ENCODE data around the gene FMNL3. TPM values are rescaled to one million over a fixed set of nuclear protein-coding genes. Genes with fewer than 3 reads are reported as not detected.

Gene FMNL3
- total and polyA plus RNA-seq, 4 donors, result 0.72 to 4.5 (median 2.6) TPM

DNA sequence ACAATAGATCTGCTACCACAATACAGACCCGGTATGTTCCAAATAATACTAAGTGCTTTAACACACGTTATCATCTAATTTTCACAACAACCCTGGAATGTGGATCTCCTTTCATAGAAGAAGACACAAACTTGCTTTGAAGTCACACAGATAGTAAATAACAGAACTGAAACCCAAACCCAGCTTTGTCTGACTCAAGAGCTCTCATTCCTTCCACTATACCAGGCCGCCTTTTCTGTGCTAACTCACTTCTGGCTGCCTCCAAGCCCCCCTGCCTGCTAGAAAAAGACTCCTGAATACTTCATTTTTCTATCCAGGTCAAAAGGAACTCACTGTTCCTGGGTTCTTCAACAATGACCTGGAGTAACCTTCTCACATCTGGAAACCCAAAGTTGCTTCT, 46.0 kb downstream of the FMNL3 start:
- no peaks in the 10 kb centered on the region for H3K9me3 ChIP-seq (ENCODE audit: control insufficient read depth in 4 of 4, low read length in 3 of 4)
- no peaks in the 10 kb centered on the region for H3K36me3 ChIP-seq (ENCODE audit: control insufficient read depth in 4 of 4, insufficient read depth in 3 of 4, low read depth in 1 of 4, low read length in 3 of 4)
- H3K27ac ChIP-seq (ENCODE audit: low read depth in 1 of 2, low read length in 2 of 2), result no peak overlapping the region
- no peak overlapping the region for H3K9ac ChIP-seq (ENCODE audit: low read depth in 1 of 2, low read length in 2 of 2)
- H3K4me1 ChIP-seq (ENCODE audit: control insufficient read depth in 4 of 4, insufficient read depth in 4 of 4, low read length in 3 of 4), result peaks cover 3 to 14% (median 7%) of the 10 kb centered on the region in 4 donors
- TF ChIP-seq RAD21 (IDR thresholded peaks at IDR 0.05), result no peak
- no peak for TF ChIP-seq HNF4G (IDR thresholded peaks at IDR 0.05)
- H3K4me3 ChIP-seq (ENCODE audit: low read depth in 1 of 3, low read length in 3 of 3), result no peak overlapping the region
- WGBS, result 88% methylated on average over 3 of the region's 3 CpGs
- no peaks in the 10 kb centered on the region for H3K27me3 ChIP-seq (ENCODE audit: control insufficient read depth in 4 of 4, insufficient read depth in 4 of 4, low read length in 3 of 4)
- no peak for DNase-seq (ENCODE audit: low spot score)

DNA sequence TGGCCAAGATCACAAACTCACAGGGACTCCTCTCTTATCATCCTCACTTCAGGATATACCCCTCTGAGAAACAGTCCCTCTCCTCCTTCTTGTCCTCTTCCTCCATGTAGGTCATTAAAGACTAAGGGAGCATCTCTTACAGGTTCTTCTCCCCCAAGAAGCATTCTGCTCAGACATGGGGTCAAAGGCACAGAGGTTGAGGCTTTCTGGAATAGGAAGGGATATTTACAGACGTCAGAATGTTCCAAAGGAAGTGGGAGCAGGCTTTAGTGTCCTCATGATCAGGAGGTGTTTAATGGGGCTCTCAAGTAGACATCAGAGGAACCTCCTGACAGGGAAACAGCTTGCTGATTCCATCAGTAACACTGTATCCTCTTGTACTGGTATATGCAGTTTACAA, 47.5 kb downstream of the FMNL3 start:
- Histone ChIP-seq H3K27ac (ENCODE audit: low read depth in 1 of 2, low read length in 2 of 2) (no peak overlapping the region), H3K9me3 (ENCODE audit: control insufficient read depth in 4 of 4, low read length in 3 of 4) (no peaks in the 10 kb centered on the region), H3K27me3 (ENCODE audit: control insufficient read depth in 4 of 4, insufficient read depth in 4 of 4, low read length in 3 of 4) (no peaks in the 10 kb centered on the region), H3K9ac (ENCODE audit: low read depth in 1 of 2, low read length in 2 of 2) (no peak overlapping the region), H3K4me1 (ENCODE audit: control insufficient read depth in 4 of 4, insufficient read depth in 4 of 4, low read length in 3 of 4) (peaks cover 3 to 13% (median 7%) of the 10 kb centered on the region in 4 donors), H3K4me3 (ENCODE audit: low read depth in 1 of 3, low read length in 3 of 3) (no peak overlapping the region), H3K36me3 (ENCODE audit: control insufficient read depth in 4 of 4, insufficient read depth in 3 of 4, low read depth in 1 of 4, low read length in 3 of 4) (no peaks in the 10 kb centered on the region)
- WGBS, result 52% methylated on average over 1 of the region's 1 CpG
- DNase-seq (ENCODE audit: low spot score), result no peak
- peak; percentile 38 to 59 for TF ChIP-seq RXRA (IDR thresholded peaks at IDR 0.05)
- peak; percentile 11 for TF ChIP-seq SP1 (IDR thresholded peaks at IDR 0.05)
- TF ChIP-seq, protein P1, sequence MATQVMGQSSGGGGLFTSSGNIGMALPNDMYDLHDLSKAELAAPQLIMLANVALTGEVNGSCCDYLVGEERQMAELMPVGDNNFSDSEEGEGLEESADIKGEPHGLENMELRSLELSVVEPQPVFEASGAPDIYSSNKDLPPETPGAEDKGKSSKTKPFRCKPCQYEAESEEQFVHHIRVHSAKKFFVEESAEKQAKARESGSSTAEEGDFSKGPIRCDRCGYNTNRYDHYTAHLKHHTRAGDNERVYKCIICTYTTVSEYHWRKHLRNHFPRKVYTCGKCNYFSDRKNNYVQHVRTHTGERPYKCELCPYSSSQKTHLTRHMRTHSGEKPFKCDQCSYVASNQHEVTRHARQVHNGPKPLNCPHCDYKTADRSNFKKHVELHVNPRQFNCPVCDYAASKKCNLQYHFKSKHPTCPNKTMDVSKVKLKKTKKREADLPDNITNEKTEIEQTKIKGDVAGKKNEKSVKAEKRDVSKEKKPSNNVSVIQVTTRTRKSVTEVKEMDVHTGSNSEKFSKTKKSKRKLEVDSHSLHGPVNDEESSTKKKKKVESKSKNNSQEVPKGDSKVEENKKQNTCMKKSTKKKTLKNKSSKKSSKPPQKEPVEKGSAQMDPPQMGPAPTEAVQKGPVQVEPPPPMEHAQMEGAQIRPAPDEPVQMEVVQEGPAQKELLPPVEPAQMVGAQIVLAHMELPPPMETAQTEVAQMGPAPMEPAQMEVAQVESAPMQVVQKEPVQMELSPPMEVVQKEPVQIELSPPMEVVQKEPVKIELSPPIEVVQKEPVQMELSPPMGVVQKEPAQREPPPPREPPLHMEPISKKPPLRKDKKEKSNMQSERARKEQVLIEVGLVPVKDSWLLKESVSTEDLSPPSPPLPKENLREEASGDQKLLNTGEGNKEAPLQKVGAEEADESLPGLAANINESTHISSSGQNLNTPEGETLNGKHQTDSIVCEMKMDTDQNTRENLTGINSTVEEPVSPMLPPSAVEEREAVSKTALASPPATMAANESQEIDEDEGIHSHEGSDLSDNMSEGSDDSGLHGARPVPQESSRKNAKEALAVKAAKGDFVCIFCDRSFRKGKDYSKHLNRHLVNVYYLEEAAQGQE (IDR thresholded peaks at IDR 0.05), result no peak
- TF ChIP-seq TAF1 (conservative IDR thresholded peaks at IDR 0.05), result no peak
- peak; percentile 50 for TF ChIP-seq NR2F2 (IDR thresholded peaks at IDR 0.05)
- TF ChIP-seq, protein P2, sequence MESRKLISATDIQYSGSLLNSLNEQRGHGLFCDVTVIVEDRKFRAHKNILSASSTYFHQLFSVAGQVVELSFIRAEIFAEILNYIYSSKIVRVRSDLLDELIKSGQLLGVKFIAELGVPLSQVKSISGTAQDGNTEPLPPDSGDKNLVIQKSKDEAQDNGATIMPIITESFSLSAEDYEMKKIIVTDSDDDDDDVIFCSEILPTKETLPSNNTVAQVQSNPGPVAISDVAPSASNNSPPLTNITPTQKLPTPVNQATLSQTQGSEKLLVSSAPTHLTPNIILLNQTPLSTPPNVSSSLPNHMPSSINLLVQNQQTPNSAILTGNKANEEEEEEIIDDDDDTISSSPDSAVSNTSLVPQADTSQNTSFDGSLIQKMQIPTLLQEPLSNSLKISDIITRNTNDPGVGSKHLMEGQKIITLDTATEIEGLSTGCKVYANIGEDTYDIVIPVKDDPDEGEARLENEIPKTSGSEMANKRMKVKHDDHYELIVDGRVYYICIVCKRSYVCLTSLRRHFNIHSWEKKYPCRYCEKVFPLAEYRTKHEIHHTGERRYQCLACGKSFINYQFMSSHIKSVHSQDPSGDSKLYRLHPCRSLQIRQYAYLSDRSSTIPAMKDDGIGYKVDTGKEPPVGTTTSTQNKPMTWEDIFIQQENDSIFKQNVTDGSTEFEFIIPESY (IDR thresholded peaks at IDR 0.05), result no peak

- H3K9ac ChIP-seq (ENCODE audit: low read depth in 1 of 2, low read length in 2 of 2), result no peak overlapping the region
- DNase-seq (ENCODE audit: low spot score), result no peak
- TF ChIP-seq YY1 (IDR thresholded peaks at IDR 0.05) (no peak), HNF4A (conservative IDR thresholded peaks at IDR 0.05) (no peak), JUND (IDR thresholded peaks at IDR 0.05) (no peak), SP1 (IDR thresholded peaks at IDR 0.05) (no peak), RAD21 (IDR thresholded peaks at IDR 0.05) (no peak), HNF4G (IDR thresholded peaks at IDR 0.05) (no peak), FOXA1 (IDR thresholded peaks at IDR 0.05) (no peak), FOXA2 (IDR thresholded peaks at IDR 0.05) (no peak), EGR1 (IDR thresholded peaks at IDR 0.05; ENCODE audit: low read depth in 2 of 2) (no peak)
- TF ChIP-seq, protein P2 (IDR thresholded peaks at IDR 0.05), result no peak
- TF ChIP-seq, protein P3, sequence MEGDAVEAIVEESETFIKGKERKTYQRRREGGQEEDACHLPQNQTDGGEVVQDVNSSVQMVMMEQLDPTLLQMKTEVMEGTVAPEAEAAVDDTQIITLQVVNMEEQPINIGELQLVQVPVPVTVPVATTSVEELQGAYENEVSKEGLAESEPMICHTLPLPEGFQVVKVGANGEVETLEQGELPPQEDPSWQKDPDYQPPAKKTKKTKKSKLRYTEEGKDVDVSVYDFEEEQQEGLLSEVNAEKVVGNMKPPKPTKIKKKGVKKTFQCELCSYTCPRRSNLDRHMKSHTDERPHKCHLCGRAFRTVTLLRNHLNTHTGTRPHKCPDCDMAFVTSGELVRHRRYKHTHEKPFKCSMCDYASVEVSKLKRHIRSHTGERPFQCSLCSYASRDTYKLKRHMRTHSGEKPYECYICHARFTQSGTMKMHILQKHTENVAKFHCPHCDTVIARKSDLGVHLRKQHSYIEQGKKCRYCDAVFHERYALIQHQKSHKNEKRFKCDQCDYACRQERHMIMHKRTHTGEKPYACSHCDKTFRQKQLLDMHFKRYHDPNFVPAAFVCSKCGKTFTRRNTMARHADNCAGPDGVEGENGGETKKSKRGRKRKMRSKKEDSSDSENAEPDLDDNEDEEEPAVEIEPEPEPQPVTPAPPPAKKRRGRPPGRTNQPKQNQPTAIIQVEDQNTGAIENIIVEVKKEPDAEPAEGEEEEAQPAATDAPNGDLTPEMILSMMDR (IDR thresholded peaks at IDR 0.05; ENCODE audit: low read depth, low read length, missing input control), result no peak
- TF ChIP-seq, protein P1 (IDR thresholded peaks at IDR 0.05), result no peak
- no peaks in the 10 kb centered on the region for H3K36me3 ChIP-seq (ENCODE audit: control insufficient read depth in 4 of 4, insufficient read depth in 3 of 4, low read depth in 1 of 4, low read length in 3 of 4)
- no peaks in the 10 kb centered on the region for H3K27me3 ChIP-seq (ENCODE audit: control insufficient read depth in 4 of 4, insufficient read depth in 4 of 4, low read length in 3 of 4)
- H3K4me3 ChIP-seq (ENCODE audit: low read depth in 1 of 3, low read length in 3 of 3), result no peak overlapping the region
- H3K27ac ChIP-seq (ENCODE audit: low read depth in 1 of 2, low read length in 2 of 2), result no peak overlapping the region
- no peaks in the 10 kb centered on the region for H3K9me3 ChIP-seq (ENCODE audit: control insufficient read depth in 4 of 4, low read length in 3 of 4)
- H3K4me1 ChIP-seq (ENCODE audit: control insufficient read depth in 4 of 4, insufficient read depth in 4 of 4, low read length in 3 of 4), result peaks cover 1 to 6% (median 4%) of the 10 kb centered on the region in 4 donors
- 93% methylated on average over 13 of the region's 13 CpGs for WGBS
Measured at GRCh38 chr12:49658276-49658675, 48.9 kb downstream of the FMNL3 start.

All from liver (tissue), 9 donors.